ENCODE measurements around the gene PIEZO1.

The PIEZO1 gene

DNA sequence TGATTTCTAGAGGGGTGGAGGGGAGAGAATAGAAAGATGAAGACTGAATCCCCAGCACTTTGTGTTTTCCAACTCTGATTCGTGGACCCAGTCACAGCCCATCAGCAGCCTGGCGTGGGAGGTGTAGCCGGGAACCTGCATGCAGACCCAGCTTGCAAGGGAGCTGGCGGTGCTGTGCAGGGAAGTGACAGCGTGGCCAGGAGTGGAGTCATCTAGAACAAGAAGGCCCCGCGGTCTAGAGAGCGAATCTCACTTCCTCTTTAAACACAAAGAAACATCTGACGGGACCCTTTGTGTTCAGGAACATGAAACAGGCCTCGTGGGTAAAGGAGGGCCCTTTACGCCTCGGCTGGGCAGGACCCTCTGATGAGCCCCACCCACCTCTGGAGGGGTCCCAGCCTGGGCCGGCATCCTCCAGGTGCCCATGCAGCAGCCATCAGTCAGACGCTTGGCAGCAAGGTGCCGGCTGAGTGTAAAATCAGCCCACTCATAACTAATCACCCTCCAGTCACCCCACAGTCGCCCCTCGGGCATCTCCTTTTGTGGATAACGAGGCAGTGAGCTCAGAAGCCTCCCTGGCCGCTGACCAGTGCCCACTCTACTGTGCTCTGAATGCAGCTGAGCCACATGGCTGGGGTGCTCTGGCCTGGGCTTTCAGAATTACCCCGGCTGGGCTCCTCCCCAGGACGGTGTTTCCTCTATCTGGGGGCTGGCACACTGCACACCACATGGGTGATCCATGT is 103.1 kb downstream of the PIEZO1 start:
- no peak overlapping the region for H3K27ac Mint-ChIP-seq
- H3K9me3 Mint-ChIP-seq = no peaks in the 10 kb centered on the region
- no peaks in the 10 kb centered on the region for H3K4me1 Mint-ChIP-seq
- H3K27me3 Mint-ChIP-seq (ENCODE audit: low read depth) = peaks cover 52% of the 10 kb centered on the region
- TF ChIP-seq CTCF (IDR thresholded peaks at IDR 0.05; ENCODE audit: unreplicated experiment in 3 of 3) = no peak
- no peaks in the 10 kb centered on the region for H3K36me3 Mint-ChIP-seq (ENCODE audit: low read depth)
- H3K4me3 Mint-ChIP-seq = no peak overlapping the region

DNA sequence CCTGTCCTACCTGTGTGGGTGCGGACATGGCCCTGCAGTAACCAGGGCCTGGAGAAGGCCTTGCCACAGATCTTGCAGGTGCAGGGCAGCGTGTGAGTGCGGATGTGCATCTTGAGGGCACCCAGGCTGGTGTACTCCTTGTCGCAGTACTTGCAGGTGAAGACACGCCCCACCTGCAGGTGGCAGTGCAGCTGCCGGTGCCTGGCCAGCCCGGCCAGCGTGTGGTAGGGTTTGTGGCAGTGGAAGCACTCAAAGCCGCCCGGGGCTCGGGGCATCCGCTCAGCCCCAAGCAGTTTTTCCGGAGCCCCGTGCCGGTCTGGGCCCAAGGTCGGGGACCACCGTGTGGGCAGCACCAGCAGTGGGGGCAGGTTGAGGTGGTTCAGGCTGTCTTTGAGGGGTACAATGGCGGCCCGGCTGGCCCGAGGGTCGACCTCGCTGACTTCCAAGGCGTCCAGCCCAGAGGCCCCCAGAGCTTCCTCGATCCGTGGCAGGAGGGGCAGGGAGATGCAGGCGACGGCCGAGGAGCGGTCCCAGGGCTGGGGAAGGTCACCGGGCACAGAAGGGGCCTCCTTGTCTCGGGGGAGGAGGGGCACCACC is 103.8 kb downstream of the PIEZO1 start:
- no peak overlapping the region for H3K27ac Mint-ChIP-seq
- H3K27me3 Mint-ChIP-seq (ENCODE audit: low read depth) = peaks cover 47% of the 10 kb centered on the region
- no peaks in the 10 kb centered on the region for H3K4me1 Mint-ChIP-seq
- no peak for TF ChIP-seq CTCF (IDR thresholded peaks at IDR 0.05; ENCODE audit: unreplicated experiment in 3 of 3)
- no peaks in the 10 kb centered on the region for H3K36me3 Mint-ChIP-seq (ENCODE audit: low read depth)
- H3K4me3 Mint-ChIP-seq = no peak overlapping the region
- no peaks in the 10 kb centered on the region for H3K9me3 Mint-ChIP-seq

- no peak overlapping the region for H3K27ac Mint-ChIP-seq
- no peaks in the 10 kb centered on the region for H3K36me3 Mint-ChIP-seq (ENCODE audit: low read depth)
- H3K27me3 Mint-ChIP-seq (ENCODE audit: low read depth) = peaks cover 42% of the 10 kb centered on the region
- H3K9me3 Mint-ChIP-seq = no peaks in the 10 kb centered on the region
- no peak overlapping the region for H3K4me3 Mint-ChIP-seq
- H3K4me1 Mint-ChIP-seq = no peaks in the 10 kb centered on the region
- TF ChIP-seq CTCF (IDR thresholded peaks at IDR 0.05; ENCODE audit: unreplicated experiment in 3 of 3) = no peak
Measured at GRCh38 chr16:88680554-88681083, 104.4 kb downstream of the PIEZO1 start.

GRCh38 chr16:88678224-88678979 is 106.6 kb downstream of the PIEZO1 start:
- Mint-ChIP-seq H3K9me3 (no peaks in the 10 kb centered on the region), H3K4me3 (no peak overlapping the region)

GRCh38 chr16:88677721-88678120 is 107.3 kb downstream of the PIEZO1 start:
- no peak for TF ChIP-seq CTCF (IDR thresholded peaks at IDR 0.05; ENCODE audit: unreplicated experiment in 3 of 3)
- Mint-ChIP-seq H3K27ac (no peak overlapping the region), H3K9me3 (no peaks in the 10 kb centered on the region), H3K27me3 (ENCODE audit: low read depth) (peaks cover 15% of the 10 kb centered on the region), H3K36me3 (ENCODE audit: low read depth) (no peaks in the 10 kb centered on the region), H3K4me3 (no peak overlapping the region), H3K4me1 (peaks cover 13% of the 10 kb centered on the region)

More at GRCh38 chr16:88678224-88678979, 106.6 kb downstream of the PIEZO1 start:
- TF ChIP-seq CTCF (IDR thresholded peaks at IDR 0.05; ENCODE audit: unreplicated experiment in 3 of 3) = no peak
- H3K27me3 Mint-ChIP-seq (ENCODE audit: low read depth) = peaks cover 20% of the 10 kb centered on the region
- no peaks in the 10 kb centered on the region for H3K36me3 Mint-ChIP-seq (ENCODE audit: low read depth)
- H3K4me1 Mint-ChIP-seq = peaks cover 13% of the 10 kb centered on the region
- H3K27ac Mint-ChIP-seq = no peak overlapping the region

All from nephron (organoid).